Activated CD8-positive, alpha-beta memory T cell treated with anti-CD3 and anti-CD28 coated beads, Interleukin-2, amount 50 U/mL, for 24 hours (primary cell): ENCODE results near the gene FAM221A.
"Not testable (repeated sequence)": the region's sequence is repeated elsewhere in the genome, so short reads cannot be mapped to it uniquely, and the experiment has no call there.

Source experiments
- DNase-seq: peaks from one replicate; pipeline ENCODE4 v3.0.0-alpha.2; 2020; ENCODE audit errors: extremely low read depth

The FAM221A gene

GRCh38 chr7:23700046-23700445, 20.0 kb downstream of the FAM221A start:
- DNase-seq, result no peak

GRCh38 chr7:23709081-23709750, 29.2 kb downstream of the FAM221A start:
- no peak for DNase-seq

- no peak for DNase-seq
Observed at GRCh38 chr7:23710000-23710399, 30.0 kb downstream of the FAM221A start, which contains the start of gene STK31. Gene STK31 (plus strand): TSS chr7:23710219. CDS start chr7:23710286, 67 bp downstream.

GRCh38 chr7:23712368-23713284, 32.6 kb downstream of the FAM221A start:
- DNase-seq, result no peak

GRCh38 chr7:23713285-23714149, 33.5 kb downstream of the FAM221A start:
- no peak for DNase-seq

GRCh38 chr7:23714150-23714464, 34.1 kb downstream of the FAM221A start:
- no peak for DNase-seq

GRCh38 chr7:23714579-23714978, 34.6 kb downstream of the FAM221A start:
- no peak for DNase-seq

GRCh38 chr7:23715099-23715498, 35.1 kb downstream of the FAM221A start:
- no peak for DNase-seq

GRCh38 chr7:23717788-23718187, 37.8 kb downstream of the FAM221A start:
- DNase-seq, result no peak

GRCh38 chr7:23721456-23721855, 41.5 kb downstream of the FAM221A start:
- DNase-seq, result no peak

GRCh38 chr7:23722587-23723216, 42.7 kb downstream of the FAM221A start:
- not testable (repeated sequence) for DNase-seq

- DNase-seq, result not testable (repeated sequence)
Observed at GRCh38 chr7:23724113-23724512, 44.1 kb downstream of the FAM221A start.

- no peak for DNase-seq
Observed at GRCh38 chr7:23742051-23742450, 62.1 kb downstream of the FAM221A start.

GRCh38 chr7:23743226-23743625, 63.2 kb downstream of the FAM221A start:
- no peak for DNase-seq

GRCh38 chr7:23746629-23747028, 66.6 kb downstream of the FAM221A start:
- no peak for DNase-seq

- no peak for DNase-seq
Observed at GRCh38 chr7:23751852-23752251, 71.9 kb downstream of the FAM221A start.
